CD4-positive, alpha-beta T cell treated with Interleukin-21 for 1 hour (primary cell): ENCODE results near the gene TP53I13.

Experiments used
- DNase-seq: peaks from one replicate; pipeline ENCODE4 v3.0.0-alpha.2; 2020

Gene TP53I13

GRCh38 chr17:29617481-29618271 lies 49.2 kb downstream of the TP53I13 start:
- DNase-seq, result peak; percentile 88

- DNase-seq, result no peak
Observed at GRCh38 chr17:29618272-29619065, 50.0 kb downstream of the TP53I13 start.

GRCh38 chr17:29619251-29619650 lies 50.8 kb downstream of the TP53I13 start:
- DNase-seq, result no peak

- no peak for DNase-seq
Observed at GRCh38 chr17:29620271-29620670, 51.8 kb downstream of the TP53I13 start.

- DNase-seq, result no peak
Observed at GRCh38 chr17:29620779-29621500, 52.4 kb downstream of the TP53I13 start.

GRCh38 chr17:29621751-29622194 lies 53.3 kb downstream of the TP53I13 start:
- DNase-seq, result no peak
